ENCODE measurements around the gene FBXL20. TPM values are rescaled to one million over a fixed set of nuclear protein-coding genes. Genes with fewer than 3 reads are reported as not detected.

The FBXL20 gene
- total RNA-seq, 1 experiment from 2014 or later: 17.2 TPM

DNA sequence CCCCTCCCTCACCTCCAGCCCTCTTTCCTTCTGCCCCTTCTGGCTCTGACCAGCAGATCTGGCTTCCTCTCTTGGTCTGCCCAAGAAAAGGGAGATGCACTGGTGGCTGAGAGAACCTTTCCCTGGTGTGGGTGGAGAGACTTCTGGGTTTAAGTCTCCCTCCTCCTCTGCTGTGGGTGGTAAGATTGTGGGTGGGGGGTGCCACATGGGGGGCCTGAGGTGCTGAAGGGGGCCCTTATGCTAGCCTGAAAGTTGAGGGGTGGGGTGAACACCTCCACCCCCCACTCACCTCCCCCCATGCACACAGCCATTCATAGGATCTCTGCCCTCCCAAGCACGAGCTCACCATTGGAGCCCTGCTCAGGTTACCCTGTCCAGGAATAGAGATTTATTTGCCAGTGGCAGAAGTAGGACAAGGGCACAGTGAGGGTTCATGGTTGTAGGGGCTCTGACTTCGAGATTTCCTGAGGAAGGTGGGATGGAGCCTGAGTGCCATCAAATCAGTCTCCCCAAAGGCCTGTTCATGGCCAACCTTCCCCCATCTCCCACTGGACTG, 174.0 kb downstream of the FBXL20 start:
- intact Hi-C loops (cut with micrococcal nuclease): no loop called here
- H3K4me3 ChIP-seq (replicated peaks in 1 of 2; ENCODE audit: low read depth in 1 of 2, low read length in 2 of 2): no peak overlapping the region
- RAD21 ChIA-PET (ENCODE audit: low non-redundant PET in 1 of 2, low total read pairs in 2 of 2, uncharacterized antibody in 2 of 2, unreplicated experiment in 2 of 2): no interaction called here
- ATAC-seq (no peak), DNase-seq (ENCODE audit: low read depth, low spot score) (no peak)
- H3K4me2 ChIP-seq (ENCODE audit: low read length): no peak overlapping the region
- H3K9ac ChIP-seq (ENCODE audit: low read length): no peak overlapping the region
- H2AFZ ChIP-seq (ENCODE audit: low read depth, low read length, poor library complexity, severe bottlenecking): no peak overlapping the region
- POLR2A ChIA-PET: no interaction called here
- no peaks in the 10 kb centered on the region for H3K27me3 ChIP-seq (ENCODE audit: insufficient read depth, low read length)
- H3K79me2 ChIP-seq (ENCODE audit: insufficient read depth, low read length): no peaks in the 10 kb centered on the region
- BruUV-seq (replicated peaks): no TSS peak
- H3K9me2 ChIP-seq (ENCODE audit: insufficient read depth): no peaks in the 10 kb centered on the region
- no peaks in the 10 kb centered on the region for H3K9me3 ChIP-seq (ENCODE audit: control insufficient read depth in 1 of 2, insufficient read depth in 1 of 2, low read depth in 1 of 2, low read length in 2 of 2)
- TF ChIP-seq ZNF274 (IDR thresholded peaks at IDR 0.05; ENCODE audit: low read depth, low read length) (no peak), TCF7L2 (IDR thresholded peaks at IDR 0.05; ENCODE audit: borderline replicate concordance, extremely low read depth, insufficient read depth, insufficient read length) (no peak), CEBPB (IDR thresholded peaks at IDR 0.05; ENCODE audit: low read depth) (no peak)
- TF ChIP-seq, protein P1, sequence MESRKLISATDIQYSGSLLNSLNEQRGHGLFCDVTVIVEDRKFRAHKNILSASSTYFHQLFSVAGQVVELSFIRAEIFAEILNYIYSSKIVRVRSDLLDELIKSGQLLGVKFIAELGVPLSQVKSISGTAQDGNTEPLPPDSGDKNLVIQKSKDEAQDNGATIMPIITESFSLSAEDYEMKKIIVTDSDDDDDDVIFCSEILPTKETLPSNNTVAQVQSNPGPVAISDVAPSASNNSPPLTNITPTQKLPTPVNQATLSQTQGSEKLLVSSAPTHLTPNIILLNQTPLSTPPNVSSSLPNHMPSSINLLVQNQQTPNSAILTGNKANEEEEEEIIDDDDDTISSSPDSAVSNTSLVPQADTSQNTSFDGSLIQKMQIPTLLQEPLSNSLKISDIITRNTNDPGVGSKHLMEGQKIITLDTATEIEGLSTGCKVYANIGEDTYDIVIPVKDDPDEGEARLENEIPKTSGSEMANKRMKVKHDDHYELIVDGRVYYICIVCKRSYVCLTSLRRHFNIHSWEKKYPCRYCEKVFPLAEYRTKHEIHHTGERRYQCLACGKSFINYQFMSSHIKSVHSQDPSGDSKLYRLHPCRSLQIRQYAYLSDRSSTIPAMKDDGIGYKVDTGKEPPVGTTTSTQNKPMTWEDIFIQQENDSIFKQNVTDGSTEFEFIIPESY (IDR thresholded peaks at IDR 0.05; ENCODE audit: extremely low read depth, insufficient replicate concordance, low read length): no peak
- TF ChIP-seq, protein P2, sequence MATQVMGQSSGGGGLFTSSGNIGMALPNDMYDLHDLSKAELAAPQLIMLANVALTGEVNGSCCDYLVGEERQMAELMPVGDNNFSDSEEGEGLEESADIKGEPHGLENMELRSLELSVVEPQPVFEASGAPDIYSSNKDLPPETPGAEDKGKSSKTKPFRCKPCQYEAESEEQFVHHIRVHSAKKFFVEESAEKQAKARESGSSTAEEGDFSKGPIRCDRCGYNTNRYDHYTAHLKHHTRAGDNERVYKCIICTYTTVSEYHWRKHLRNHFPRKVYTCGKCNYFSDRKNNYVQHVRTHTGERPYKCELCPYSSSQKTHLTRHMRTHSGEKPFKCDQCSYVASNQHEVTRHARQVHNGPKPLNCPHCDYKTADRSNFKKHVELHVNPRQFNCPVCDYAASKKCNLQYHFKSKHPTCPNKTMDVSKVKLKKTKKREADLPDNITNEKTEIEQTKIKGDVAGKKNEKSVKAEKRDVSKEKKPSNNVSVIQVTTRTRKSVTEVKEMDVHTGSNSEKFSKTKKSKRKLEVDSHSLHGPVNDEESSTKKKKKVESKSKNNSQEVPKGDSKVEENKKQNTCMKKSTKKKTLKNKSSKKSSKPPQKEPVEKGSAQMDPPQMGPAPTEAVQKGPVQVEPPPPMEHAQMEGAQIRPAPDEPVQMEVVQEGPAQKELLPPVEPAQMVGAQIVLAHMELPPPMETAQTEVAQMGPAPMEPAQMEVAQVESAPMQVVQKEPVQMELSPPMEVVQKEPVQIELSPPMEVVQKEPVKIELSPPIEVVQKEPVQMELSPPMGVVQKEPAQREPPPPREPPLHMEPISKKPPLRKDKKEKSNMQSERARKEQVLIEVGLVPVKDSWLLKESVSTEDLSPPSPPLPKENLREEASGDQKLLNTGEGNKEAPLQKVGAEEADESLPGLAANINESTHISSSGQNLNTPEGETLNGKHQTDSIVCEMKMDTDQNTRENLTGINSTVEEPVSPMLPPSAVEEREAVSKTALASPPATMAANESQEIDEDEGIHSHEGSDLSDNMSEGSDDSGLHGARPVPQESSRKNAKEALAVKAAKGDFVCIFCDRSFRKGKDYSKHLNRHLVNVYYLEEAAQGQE (IDR thresholded peaks at IDR 0.05; ENCODE audit: low read depth): no peak
- TF ChIP-seq, protein P3, sequence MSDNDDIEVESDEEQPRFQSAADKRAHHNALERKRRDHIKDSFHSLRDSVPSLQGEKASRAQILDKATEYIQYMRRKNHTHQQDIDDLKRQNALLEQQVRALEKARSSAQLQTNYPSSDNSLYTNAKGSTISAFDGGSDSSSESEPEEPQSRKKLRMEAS (IDR thresholded peaks at IDR 0.05): no peak
- H3K4me1 ChIP-seq (ENCODE audit: control insufficient read depth in 1 of 2, insufficient read depth in 2 of 2, low read length in 2 of 2): peaks cover 7 to 25% of the 10 kb centered on the region in 2 experiments
- no peaks in the 10 kb centered on the region for H4K20me1 ChIP-seq (ENCODE audit: insufficient read depth)
- no peak overlapping the region for H3K27ac ChIP-seq (ENCODE audit: low read depth, low read length)
- no peaks in the 10 kb centered on the region for H3K36me3 ChIP-seq (ENCODE audit: control insufficient read depth in 1 of 2, insufficient read depth in 2 of 2, low read length in 2 of 2)
- CTCF ChIA-PET: interaction anchor here (1.1 kb wide), 1 partner anchor 8 kb away, joined by 6 read pairs; no protein-coding TSS in a partner anchor

Data from HCT116 (cell line).